ENCODE results near the gene LSM6.

DNA sequence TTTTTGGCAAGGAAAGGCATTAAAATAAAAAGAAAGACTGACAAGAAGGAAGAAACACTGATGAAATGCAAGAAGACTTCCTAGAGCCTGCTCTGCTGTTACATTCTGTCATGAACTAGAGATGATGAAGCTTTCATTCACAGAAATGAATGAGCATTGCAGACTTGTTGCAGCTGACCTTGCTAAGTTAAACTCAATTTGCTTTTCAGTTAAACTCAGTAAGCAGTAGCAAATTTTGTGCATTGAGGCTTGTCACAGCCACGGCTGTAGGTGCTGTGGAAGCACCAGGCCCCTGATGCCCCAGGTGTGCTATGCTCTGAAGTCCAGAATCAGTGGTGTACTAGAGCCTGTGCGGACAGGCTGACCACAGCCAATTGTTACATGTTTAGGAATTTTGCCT is 39.6 kb upstream of the LSM6 start:
- no peak for TF ChIP-seq POLR2AphosphoS5 (IDR thresholded peaks at IDR 0.05; ENCODE audit: low read depth, low read length)
- no peak for TF ChIP-seq POLR2A (IDR thresholded peaks at IDR 0.05; ENCODE audit: low read depth, low read length)
